Fibroblast of skin of right quadriceps (primary cell): ENCODE results near the gene NPHP4.
"Not testable (repeated sequence)": the region's sequence is repeated elsewhere in the genome, so short reads cannot be mapped to it uniquely, and the experiment has no call there.

ENCODE experiments used
- DNase-seq: peaks from one replicate; pipeline ENCODE4 v3.0.0-alpha.2; 2013

The NPHP4 gene

GRCh38 chr1:5926686-5927435 is 65.4 kb downstream of the NPHP4 start:
- DNase-seq, result no peak

- DNase-seq, result not testable (repeated sequence)
Observed at GRCh38 chr1:5922700-5923330, 69.4 kb downstream of the NPHP4 start.

GRCh38 chr1:5921671-5922070 is 70.6 kb downstream of the NPHP4 start:
- DNase-seq, result no peak

GRCh38 chr1:5921129-5921528 is 71.1 kb downstream of the NPHP4 start:
- no peak for DNase-seq

GRCh38 chr1:5920201-5920600 is 72.0 kb downstream of the NPHP4 start:
- DNase-seq, result no peak

- no peak for DNase-seq
Observed at GRCh38 chr1:5918275-5918649, 74.0 kb downstream of the NPHP4 start.

GRCh38 chr1:5917591-5918274 is 74.5 kb downstream of the NPHP4 start:
- DNase-seq, result no peak

- no peak for DNase-seq
Observed at GRCh38 chr1:5917281-5917590, 75.0 kb downstream of the NPHP4 start.

GRCh38 chr1:5916572-5917280 is 75.5 kb downstream of the NPHP4 start:
- DNase-seq, result no peak

GRCh38 chr1:5915587-5916571 is 76.3 kb downstream of the NPHP4 start:
- peak; percentile 32 for DNase-seq

GRCh38 chr1:5914676-5915365 is 77.4 kb downstream of the NPHP4 start:
- DNase-seq, result no peak

- DNase-seq, result no peak
Observed at GRCh38 chr1:5913876-5914275, 78.3 kb downstream of the NPHP4 start.

- DNase-seq, result peak; percentile 14
Observed at GRCh38 chr1:5913078-5913845, 79.0 kb downstream of the NPHP4 start.

GRCh38 chr1:5911871-5912271 is 80.4 kb downstream of the NPHP4 start:
- no peak for DNase-seq

GRCh38 chr1:5911157-5911556 is 81.1 kb downstream of the NPHP4 start:
- no peak for DNase-seq

- DNase-seq, result no peak
Observed at GRCh38 chr1:5910666-5911065, 81.6 kb downstream of the NPHP4 start.

- DNase-seq, result no peak
Observed at GRCh38 chr1:5910276-5910620, 82.0 kb downstream of the NPHP4 start.

GRCh38 chr1:5909576-5910275 is 82.5 kb downstream of the NPHP4 start:
- DNase-seq, result no peak

GRCh38 chr1:5908461-5909375 is 83.5 kb downstream of the NPHP4 start:
- DNase-seq, result no peak
